SKM-1 (cell line): ENCODE results near the gene ABLIM1.

ENCODE experiments used
- DNase-seq: peaks from one replicate; lab custom pipeline; 2025; ENCODE audit not compliant: unreplicated experiment; lab: John Stamatoyannopoulos, UW

ABLIM1 gene

GRCh38 chr10:114420811-114421485, 237.1 kb downstream of the ABLIM1 start:
- no peak for DNase-seq

- no peak for DNase-seq
Observed at GRCh38 chr10:114418109-114418508, 240.0 kb downstream of the ABLIM1 start.

GRCh38 chr10:114412907-114413797, 244.9 kb downstream of the ABLIM1 start:
- DNase-seq, result no peak

GRCh38 chr10:114408968-114409444, 249.1 kb downstream of the ABLIM1 start:
- peak; percentile 20 for DNase-seq

- DNase-seq, result no peak
Observed at GRCh38 chr10:114408112-114408967, 249.7 kb downstream of the ABLIM1 start.

- DNase-seq, result no peak
Observed at GRCh38 chr10:114406455-114406854, 251.6 kb downstream of the ABLIM1 start.

GRCh38 chr10:114405011-114405350, 253.1 kb downstream of the ABLIM1 start:
- no peak for DNase-seq

GRCh38 chr10:114404171-114405010, 253.7 kb downstream of the ABLIM1 start, which contains the start of gene AFAP1L2:
Gene AFAP1L2 (minus strand): TSS chr10:114404502. CDS start chr10:114404455, 47 bp downstream.
- DNase-seq, result no peak

- DNase-seq, result no peak
Observed at GRCh38 chr10:114403541-114404161, 254.4 kb downstream of the ABLIM1 start.

- DNase-seq, result no peak
Observed at GRCh38 chr10:114402871-114403540, 255.1 kb downstream of the ABLIM1 start.

GRCh38 chr10:114402233-114402632, 255.8 kb downstream of the ABLIM1 start:
- no peak for DNase-seq

- DNase-seq, result no peak
Observed at GRCh38 chr10:114401195-114401791, 256.8 kb downstream of the ABLIM1 start.

- no peak for DNase-seq
Observed at GRCh38 chr10:114400091-114400490, 258.0 kb downstream of the ABLIM1 start.

- DNase-seq, result no peak
Observed at GRCh38 chr10:114399576-114399975, 258.5 kb downstream of the ABLIM1 start.

- DNase-seq, result no peak
Observed at GRCh38 chr10:114398587-114399331, 259.3 kb downstream of the ABLIM1 start.

GRCh38 chr10:114397651-114398145, 260.4 kb downstream of the ABLIM1 start:
- DNase-seq, result no peak

- DNase-seq, result no peak
Observed at GRCh38 chr10:114396464-114396863, 261.6 kb downstream of the ABLIM1 start.
